Hematopoietic multipotent progenitor cell treated with erythropoietin and hydrocortisone succinate and interleukin-3 and kit ligand, for 6 days (in vitro differentiated cells): Measurements from ENCODE around the gene GLT8D1.

ENCODE experiments used
- DNase-seq: peaks from one replicate; pipeline ENCODE4 v3.0.0-alpha.2; 2015

Gene GLT8D1

DNA sequence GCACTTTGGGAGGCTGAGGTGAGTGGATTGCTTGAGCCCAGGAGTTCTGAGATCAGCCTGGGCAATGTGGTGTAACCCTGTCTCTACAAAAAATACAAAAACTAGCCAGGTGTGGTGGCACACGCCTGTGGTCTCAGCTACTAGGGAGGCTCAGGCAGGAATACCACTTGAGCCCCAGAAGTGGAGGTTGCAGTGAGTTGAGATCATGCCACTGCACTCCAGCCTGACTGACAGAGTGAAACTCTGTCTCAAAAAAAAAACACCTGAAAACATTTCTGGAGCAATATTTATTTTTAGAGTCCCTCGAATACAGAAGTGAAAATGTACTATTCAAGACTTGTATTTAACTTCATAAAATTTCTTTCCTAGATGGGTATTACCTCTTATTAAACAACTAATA lies 4.9 kb upstream of the GLT8D1 start:
- no peak for DNase-seq

- DNase-seq: no peak
Measured at GRCh38 chr3:52707585-52707984, 2.0 kb upstream of the GLT8D1 start.

DNA sequence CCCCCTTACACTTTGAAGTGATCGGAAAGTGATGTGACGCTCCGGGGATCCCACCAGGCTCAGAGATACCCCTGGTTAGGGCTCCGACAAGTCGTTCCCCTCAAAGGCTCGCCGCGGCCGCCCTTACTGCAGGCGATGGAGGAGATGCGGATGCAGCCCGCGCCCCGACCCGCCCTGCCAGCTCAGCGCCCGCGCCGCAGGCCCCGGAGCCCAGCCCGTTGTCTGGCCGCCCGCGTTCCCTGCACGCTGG lies 228 bp downstream of the GLT8D1 start:
- DNase-seq: no peak

GRCh38 chr3:52704611-52705437 lies 767 bp downstream of the GLT8D1 start:
- DNase-seq: peak; percentile 46

- peak; percentile 82 for DNase-seq
Measured at GRCh38 chr3:52703341-52703740, 2.2 kb downstream of the GLT8D1 start.

- DNase-seq: no peak
Measured at GRCh38 chr3:52697632-52697965, 8.0 kb downstream of the GLT8D1 start.

DNA sequence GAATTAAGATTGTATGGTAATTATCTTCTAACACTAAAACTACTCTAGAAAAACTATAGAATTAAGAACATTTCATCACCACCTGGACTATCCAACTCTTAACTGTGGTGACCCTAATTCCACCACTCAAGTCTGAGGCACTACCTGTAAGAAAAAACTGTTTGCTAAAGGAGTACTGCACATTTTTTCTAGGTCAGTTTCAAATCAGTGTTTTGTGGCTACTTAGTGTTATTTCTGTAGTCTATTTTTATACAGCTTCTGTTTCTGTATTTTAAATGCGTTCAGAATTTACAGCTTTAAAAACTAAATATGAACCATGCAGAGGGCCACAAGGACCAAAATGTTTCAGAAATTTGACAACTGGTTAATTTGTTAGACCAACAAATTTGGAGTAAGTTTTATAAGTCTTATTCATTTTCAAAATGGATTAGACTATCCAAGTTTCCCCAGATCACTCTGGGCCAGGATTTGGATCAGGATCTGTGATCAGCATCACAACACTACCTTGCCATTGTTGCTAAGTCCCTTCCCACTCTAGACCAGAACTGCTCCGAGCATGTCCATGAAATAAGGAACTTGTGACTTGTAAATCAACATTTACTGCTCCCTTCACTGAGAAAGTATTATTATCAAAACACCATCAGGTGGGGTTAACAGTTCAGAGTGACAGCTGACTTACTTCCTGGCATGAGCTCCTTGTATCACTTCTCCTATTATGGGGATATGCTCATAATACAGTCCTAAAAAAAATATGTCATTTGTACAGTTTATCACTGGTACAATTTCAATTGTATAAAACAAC lies 8.6 kb downstream of the GLT8D1 start:
- no peak for DNase-seq

DNA sequence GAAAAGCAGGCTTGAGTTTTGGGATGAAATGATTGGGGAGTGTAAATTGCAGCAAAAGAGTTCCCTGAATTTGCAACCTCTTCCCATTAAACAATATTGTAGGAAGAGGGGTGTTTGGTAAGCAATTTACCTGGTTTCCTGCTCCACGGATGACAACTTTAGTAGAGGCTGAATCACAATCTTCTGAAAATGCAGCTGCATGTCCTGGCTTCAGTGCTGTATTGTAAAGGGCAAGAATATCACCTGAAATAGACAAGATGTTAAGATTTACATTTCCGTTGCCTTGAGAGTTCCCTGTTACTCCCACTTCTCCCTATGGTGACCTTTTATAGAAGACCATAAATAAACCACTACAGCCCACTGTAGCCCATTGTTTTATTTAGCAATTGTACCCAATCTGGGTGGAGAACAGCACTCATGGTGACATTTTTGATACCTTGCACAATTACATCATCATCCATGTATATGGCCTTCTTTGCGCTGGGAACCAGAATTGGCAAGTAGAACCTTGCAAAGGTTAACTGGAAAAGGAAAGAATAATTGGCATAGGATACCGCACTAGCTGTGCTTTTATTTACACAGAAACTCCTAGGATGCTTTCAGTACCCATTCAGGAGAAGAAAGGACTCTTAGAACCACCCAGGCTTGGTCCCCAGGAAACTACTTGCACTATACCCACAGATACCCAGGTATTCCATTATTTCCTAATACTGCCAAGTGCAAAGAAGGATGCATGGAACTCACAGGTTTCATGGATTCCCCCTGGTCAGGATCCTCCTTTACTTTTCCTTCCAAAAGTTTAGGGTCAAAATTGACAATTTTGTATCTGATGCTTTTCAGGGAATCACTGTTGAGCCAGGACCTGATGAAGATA lies 9.6 kb downstream of the GLT8D1 start:
- no peak for DNase-seq

- no peak for DNase-seq
Measured at GRCh38 chr3:52694528-52695189, 10.9 kb downstream of the GLT8D1 start.

DNA sequence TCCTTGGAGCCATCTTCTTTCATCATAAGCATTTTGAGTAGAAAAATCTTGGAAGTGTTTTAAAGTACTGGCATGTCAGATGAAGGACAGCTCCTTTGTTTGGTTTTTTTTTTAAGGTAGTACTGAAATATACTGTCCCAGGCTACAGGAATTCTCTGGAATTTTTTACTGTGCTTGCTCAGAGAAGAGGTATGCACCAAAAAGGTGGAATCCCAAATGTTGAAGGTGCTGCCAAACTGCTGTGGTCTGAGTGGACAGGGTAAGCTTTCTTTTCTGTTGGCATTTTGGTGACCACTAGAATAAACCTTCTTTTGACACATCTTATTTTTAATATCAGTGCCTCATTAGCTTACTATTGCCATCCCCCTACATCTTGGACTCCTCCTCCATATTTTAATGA lies 12.5 kb downstream of the GLT8D1 start:
- no peak for DNase-seq

DNA sequence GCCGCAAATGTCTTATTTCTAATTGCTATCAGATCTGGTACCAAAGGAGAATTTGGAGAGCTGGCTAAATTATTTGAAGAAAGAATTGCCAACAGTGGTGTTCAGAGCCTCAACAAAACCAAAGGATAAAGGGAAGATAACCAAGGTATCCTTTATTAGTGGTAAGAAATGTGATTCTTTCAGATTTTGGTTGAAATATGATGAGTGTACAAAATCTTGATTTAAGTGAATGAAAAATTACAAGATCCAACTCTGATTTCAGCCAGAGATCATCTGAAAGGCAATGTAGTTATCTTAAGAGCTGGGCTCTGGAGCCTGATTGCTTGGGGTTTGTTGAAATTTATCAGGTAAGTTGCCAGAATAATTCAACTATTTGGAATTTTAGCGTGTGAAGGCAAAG lies 15.0 kb downstream of the GLT8D1 start:
- DNase-seq: no peak

- DNase-seq: no peak
Measured at GRCh38 chr3:52689151-52689550, 16.4 kb downstream of the GLT8D1 start.

GRCh38 chr3:52688266-52688665 lies 17.3 kb downstream of the GLT8D1 start:
- DNase-seq: no peak

GRCh38 chr3:52685709-52686691 lies 19.6 kb downstream of the GLT8D1 start, which contains the start of the genes GNL3 and PBRM1:
TSS of gene GNL3 (plus strand) at chr3:52686032. CDS start at chr3:52686093, 61 bp downstream.
TSS of gene PBRM1 (minus strand) at chr3:52685913.
- peak; percentile 96 for DNase-seq

DNA sequence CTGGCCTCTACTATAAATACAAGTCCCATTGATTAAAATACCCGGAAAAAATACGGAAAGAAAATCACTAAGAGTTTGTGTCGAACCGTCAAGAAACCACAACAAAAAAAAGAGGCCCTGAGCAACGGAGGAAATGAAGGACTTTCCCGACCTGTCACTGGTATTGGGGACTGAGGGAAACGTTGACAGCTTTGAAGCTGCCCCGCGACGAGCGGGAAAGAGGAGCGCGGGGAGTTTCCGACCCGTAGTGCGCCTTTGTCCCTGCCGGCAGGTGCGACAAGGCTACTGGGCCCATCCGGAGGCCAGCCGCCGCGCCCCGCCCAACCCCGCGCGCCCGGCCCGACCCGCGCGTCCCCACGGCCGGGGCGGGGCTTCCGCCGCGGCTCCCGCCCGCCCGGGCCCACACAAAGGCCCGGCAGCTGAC lies 20.3 kb downstream of the GLT8D1 start:
- peak; percentile 85 for DNase-seq

GRCh38 chr3:52684184-52684583 lies 21.4 kb downstream of the GLT8D1 start:
- DNase-seq: no peak

DNA sequence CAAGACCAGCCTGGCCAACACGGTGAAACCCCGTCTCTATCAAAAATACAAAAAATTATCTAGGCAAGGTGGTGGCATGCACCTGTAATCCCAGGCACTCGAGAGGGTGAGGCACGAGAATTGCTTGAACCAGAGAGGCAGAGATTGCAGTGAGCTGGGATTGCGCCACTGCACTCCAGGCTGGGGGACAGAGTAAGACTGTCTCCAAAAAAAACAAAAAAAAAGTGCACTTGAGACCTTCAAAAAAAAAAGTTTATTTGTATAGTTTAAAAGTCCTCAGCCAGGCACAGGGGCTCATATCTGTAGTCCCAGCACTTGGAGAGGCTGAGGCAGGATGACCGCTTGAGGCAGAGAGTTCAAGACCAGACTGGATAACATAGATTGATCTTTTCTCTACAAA lies 22.0 kb downstream of the GLT8D1 start:
- no peak for DNase-seq

DNA sequence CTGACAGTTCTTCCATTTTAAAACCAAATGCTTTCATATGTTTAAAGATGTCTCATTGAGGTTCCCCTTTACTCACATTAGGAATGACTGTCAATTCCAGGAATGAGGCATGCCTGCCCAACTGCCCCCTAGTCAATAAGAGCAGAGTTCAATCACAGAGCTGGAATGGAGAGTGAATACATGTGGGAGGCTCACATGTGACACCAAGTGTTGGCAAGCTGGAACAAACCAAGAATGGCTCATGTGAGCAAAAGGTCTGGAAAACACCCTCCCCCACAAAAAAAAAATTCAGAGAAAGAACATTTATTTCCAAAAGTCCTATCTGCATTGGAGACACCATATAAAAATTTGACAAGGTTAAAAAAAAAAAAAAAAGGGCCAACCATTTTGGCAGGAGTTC lies 23.6 kb downstream of the GLT8D1 start:
- DNase-seq: peak; percentile 76

- peak; percentile 44 for DNase-seq
Measured at GRCh38 chr3:52681596-52681995, 24.0 kb downstream of the GLT8D1 start.

DNA sequence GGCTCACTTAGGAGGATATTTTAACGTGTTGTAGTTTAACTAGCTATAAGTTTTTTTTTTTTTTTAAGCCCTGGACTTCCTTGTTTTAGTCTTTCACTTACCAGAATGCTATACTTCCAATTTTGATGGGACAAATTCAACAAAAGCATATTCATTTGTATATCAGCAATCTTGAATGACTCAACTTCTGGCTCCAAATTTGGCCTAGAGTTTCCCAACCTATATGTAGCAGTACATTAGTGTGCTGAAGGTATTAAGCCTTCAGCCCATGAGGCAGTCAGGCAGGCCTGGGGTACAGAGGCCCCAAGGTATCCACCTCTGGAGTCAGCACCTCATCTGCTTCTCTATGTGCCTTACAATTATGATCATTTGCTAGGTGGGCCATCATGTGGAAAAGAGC lies 25.8 kb downstream of the GLT8D1 start:
- DNase-seq: no peak

GRCh38 chr3:52679199-52679538 lies 26.4 kb downstream of the GLT8D1 start:
- DNase-seq: no peak
